ENCODE results near the gene ZNF362.

GRCh38 chr1:33234131-33234530 lies 22.2 kb upstream of the ZNF362 start:
- TF ChIP-seq EZH2 (IDR thresholded peaks at IDR 0.05; ENCODE audit: insufficient read depth, poor library complexity, severe bottlenecking) = no peak
- TF ChIP-seq EZH2phosphoT487 (IDR thresholded peaks at IDR 0.05; ENCODE audit: insufficient read depth, low read depth) = no peak
